ENCODE measurements around the gene SPATA2. TPM values are rescaled to one million over a fixed set of nuclear protein-coding genes. Genes with fewer than 3 reads are reported as not detected.

Gene SPATA2
- total and polyA plus RNA-seq, 2 of the 8 experiments (the other 6 are each of a cell fraction or from before 2014, with no cell fraction given), result 11.0 to 13.0 TPM

DNA sequence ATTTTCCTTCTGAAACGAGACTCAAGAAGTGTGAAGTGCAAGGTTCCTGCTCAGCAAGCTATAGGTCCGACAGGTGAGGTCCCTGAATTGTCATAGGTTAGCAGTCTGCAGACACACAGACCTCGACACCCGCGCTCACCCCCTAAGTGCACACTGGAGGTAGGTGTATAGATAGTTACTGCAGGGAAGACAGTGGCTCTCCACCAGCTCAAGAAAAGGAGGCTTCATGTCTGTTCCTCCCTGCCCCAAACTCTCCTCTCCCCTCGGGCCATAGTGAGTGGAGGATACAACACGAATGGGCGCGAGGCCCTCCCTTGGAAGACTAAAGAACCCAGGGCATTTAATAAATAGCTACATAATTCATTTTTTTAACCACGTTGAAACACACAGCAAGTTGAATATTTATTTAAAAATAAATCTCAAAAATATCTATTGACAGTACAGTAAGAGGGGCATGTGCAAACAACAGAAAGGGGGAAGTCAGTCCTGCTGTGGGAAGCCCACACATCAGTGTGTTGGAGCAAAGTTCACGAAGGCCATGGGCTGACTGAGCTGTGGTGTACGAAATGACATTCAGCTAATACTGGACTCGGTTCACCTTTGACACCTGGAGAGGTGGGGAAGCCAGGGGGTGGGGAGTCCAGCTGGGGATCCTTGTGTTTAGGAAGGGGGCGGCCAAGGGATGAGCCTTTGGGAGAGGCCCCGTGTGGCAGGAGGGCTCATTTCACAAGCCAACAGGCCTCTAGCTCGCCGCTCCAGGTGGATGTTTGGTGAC is 10.7 kb downstream of the SPATA2 start (continued):
- TF ChIP-seq RFX5 (IDR thresholded peaks at IDR 0.05; ENCODE audit: borderline replicate concordance, low read depth, low read length), result no peak
- TF ChIP-seq, protein P1, sequence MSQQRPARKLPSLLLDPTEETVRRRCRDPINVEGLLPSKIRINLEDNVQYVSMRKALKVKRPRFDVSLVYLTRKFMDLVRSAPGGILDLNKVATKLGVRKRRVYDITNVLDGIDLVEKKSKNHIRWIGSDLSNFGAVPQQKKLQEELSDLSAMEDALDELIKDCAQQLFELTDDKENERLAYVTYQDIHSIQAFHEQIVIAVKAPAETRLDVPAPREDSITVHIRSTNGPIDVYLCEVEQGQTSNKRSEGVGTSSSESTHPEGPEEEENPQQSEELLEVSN (IDR thresholded peaks at IDR 0.05), result no peak

Measured in H1 (cell line).